Mesenchymal stem cell (in vitro differentiated cells and primary cell): ENCODE results near the gene CCNJL.
"Not testable (repeated sequence)": the region's sequence is repeated elsewhere in the genome, so short reads cannot be mapped to it uniquely, and the experiment has no call there.

Source experiments
- DNase-seq: peaks from one replicate; pipeline ENCODE4 v3.0.0-alpha.2; 2013
- H2AFZ ChIP-seq: one replicate; pipeline ENCODE4 v1.6.1; 2013; ENCODE audit warnings: low read depth, mild to moderate bottlenecking, control low read depth, inconsistent platforms, low read length, moderate library complexity
- H2AK5ac ChIP-seq: 2 replicates; pipeline ENCODE4 v1.6.1; 2013; ENCODE audit warnings: low read length, moderate library complexity, mild to moderate bottlenecking, inconsistent platforms; ENCODE audit not compliant: severe bottlenecking
- H2BK120ac ChIP-seq: one replicate; pipeline ENCODE4 v1.6.1; 2013; ENCODE audit warnings: low read depth, mild to moderate bottlenecking, inconsistent platforms, low read length, moderate library complexity
- H2BK12ac ChIP-seq, 2 experiments: one replicate each; pipeline ENCODE4 v1.6.1; 2013; ENCODE audit warnings: inconsistent platforms in 2 of 2, low read length in 2 of 2, mild to moderate bottlenecking in 2 of 2, moderate library complexity in 2 of 2, control low read depth in 1 of 2
- H2BK15ac ChIP-seq: one replicate; pipeline ENCODE4 v1.6.1; 2013; ENCODE audit warnings: mild to moderate bottlenecking, low read depth, inconsistent platforms; ENCODE audit not compliant: poor library complexity, severe bottlenecking
- H2BK5ac ChIP-seq: 2 replicates; pipeline ENCODE4 v1.6.1; 2013; ENCODE audit warnings: low read depth, mild to moderate bottlenecking, low read length, control low read depth, inconsistent platforms; ENCODE audit not compliant: poor library complexity, severe bottlenecking
- H3K14ac ChIP-seq, 2 experiments: one replicate each; pipeline ENCODE4 v1.6.1; 2013; ENCODE audit warnings: inconsistent platforms in 2 of 2, low read length in 2 of 2, control low read depth in 1 of 2, mild to moderate bottlenecking in 1 of 2, moderate library complexity in 1 of 2
- H3K18ac ChIP-seq, 2 experiments: one replicate each; pipeline ENCODE4 v1.6.1; 2013; ENCODE audit warnings: inconsistent platforms in 2 of 2, low read length in 2 of 2, control low read depth in 1 of 2, low read depth in 1 of 2, mild to moderate bottlenecking in 1 of 2
- H3K23ac ChIP-seq, 2 experiments: one replicate each; pipeline ENCODE4 v1.6.1; 2013; ENCODE audit warnings: inconsistent platforms in 2 of 2, low read length in 2 of 2, mild to moderate bottlenecking in 2 of 2, moderate library complexity in 2 of 2, control low read depth in 1 of 2
- H3K27ac ChIP-seq: 2 replicates; pipeline ENCODE4 v1.5.1; 2013; ENCODE audit warnings: mild to moderate bottlenecking, moderate library complexity, low read length, control low read depth, inconsistent platforms; ENCODE audit not compliant: poor library complexity, severe bottlenecking
- H3K27me3 ChIP-seq, 2 experiments: 2 replicates each; pipeline versions ENCODE4 v1.6.1 to v1.7.0; 2013; ENCODE audit warnings: low read length in 2 of 2, mild to moderate bottlenecking in 2 of 2, moderate library complexity in 2 of 2, control low read depth in 1 of 2, inconsistent platforms in 1 of 2; ENCODE audit not compliant: control insufficient read depth in 1 of 2, insufficient read depth in 1 of 2
- H3K36me3 ChIP-seq, 2 experiments: 2 replicates each; pipeline versions ENCODE4 v1.6.1 to v1.7.0; 2013; ENCODE audit warnings: low read length in 2 of 2, control low read depth in 1 of 2, inconsistent platforms in 1 of 2, low read depth in 1 of 2, mild to moderate bottlenecking in 1 of 2; ENCODE audit not compliant: insufficient read depth in 2 of 2, control insufficient read depth in 1 of 2
- H3K4ac ChIP-seq, 2 experiments: one replicate each; pipeline ENCODE4 v1.6.1; 2013; ENCODE audit warnings: inconsistent platforms in 2 of 2, low read length in 2 of 2, mild to moderate bottlenecking in 2 of 2, moderate library complexity in 2 of 2, control low read depth in 1 of 2, low read depth in 1 of 2
- H3K4me1 ChIP-seq: 2 replicates; pipeline ENCODE4 v1.6.1; 2013; ENCODE audit warnings: low read depth, low read length, control low read depth; ENCODE audit not compliant: control insufficient read depth, insufficient read depth
- H3K4me2 ChIP-seq: 2 replicates; pipeline ENCODE4 v1.6.1; 2013; ENCODE audit warnings: low read length, mild to moderate bottlenecking, inconsistent platforms; ENCODE audit not compliant: poor library complexity, severe bottlenecking
- H3K4me3 ChIP-seq, 2 experiments: 2 replicates each; pipeline versions ENCODE4 v1.5.1 to v1.7.0; 2013; ENCODE audit warnings: low read length in 2 of 2, mild to moderate bottlenecking in 2 of 2, control low read depth in 1 of 2, low read depth in 1 of 2; ENCODE audit not compliant: insufficient read depth in 1 of 2
- H3K79me1 ChIP-seq: replicated peaks from 2 replicates; pipeline ENCODE4 v1.6.1; 2013; ENCODE audit warnings: mild to moderate bottlenecking, control low read depth, low read length, inconsistent platforms; ENCODE audit not compliant: poor library complexity, severe bottlenecking
- H3K9ac ChIP-seq: 2 replicates; pipeline ENCODE4 v1.7.0; 2013; ENCODE audit warnings: mild to moderate bottlenecking, low read length, moderate library complexity
- H3K9me3 ChIP-seq: 2 replicates; pipeline ENCODE4 v1.7.0; 2013; ENCODE audit warnings: mild to moderate bottlenecking, low read length; ENCODE audit not compliant: control insufficient read depth
- H4K8ac ChIP-seq: one replicate; pipeline ENCODE4 v1.6.1; 2013; ENCODE audit warnings: inconsistent platforms, mild to moderate bottlenecking, low read length, moderate library complexity
- H4K91ac ChIP-seq: one replicate; pipeline ENCODE4 v1.6.1; 2013; ENCODE audit warnings: mild to moderate bottlenecking, low read length, inconsistent platforms
- WGBS: methylation state at CpG from one replicate; pipeline ENCODE4 v1.1.7; 2013; ENCODE audit warnings: mixed read lengths; 5-methylcytosine and 5-hydroxymethylcytosine counted together

Gene CCNJL

GRCh38 chr5:160249570-160249969 lies 62.8 kb downstream of the CCNJL start:
- DNase-seq, H2BK5ac ChIP-seq: not testable (repeated sequence)
- WGBS, result no CpG with 5 or more reads among the region's 1 CpG

DNA sequence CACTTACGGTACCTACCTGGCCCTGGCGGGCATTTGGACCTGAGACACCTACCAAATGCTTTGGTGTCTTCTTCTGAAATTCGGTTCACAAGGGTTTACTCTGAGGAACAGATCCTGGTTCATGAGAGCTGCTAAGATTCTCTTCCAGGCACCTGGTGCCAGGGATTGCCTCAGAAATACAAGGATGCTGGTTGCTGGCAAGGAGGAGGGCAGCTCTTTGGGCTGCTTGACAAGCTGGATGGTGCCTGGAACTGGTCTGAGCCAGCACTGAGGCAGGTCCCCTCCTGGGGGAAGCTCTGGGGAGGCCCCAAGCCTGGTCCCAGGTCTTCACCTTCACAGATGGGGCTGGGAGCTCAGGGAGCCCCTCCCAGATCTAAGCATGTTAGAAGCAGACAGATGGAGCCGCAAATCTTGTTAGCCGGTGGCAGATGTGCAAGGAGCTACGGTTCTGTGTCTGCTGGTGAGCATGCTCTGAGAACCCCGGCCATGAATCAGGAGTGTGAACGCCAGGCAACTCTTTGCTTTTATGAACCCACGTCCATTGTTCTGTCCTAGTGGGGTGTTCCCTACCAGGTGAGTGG lies 66.8 kb downstream of the CCNJL start:
- Histone ChIP-seq H2BK5ac (no peak overlapping the region), H3K14ac (no peak overlapping the region)
- 84% methylated on average over 9 of the region's 9 CpGs for WGBS

More at GRCh38 chr5:160249570-160249969, 62.8 kb downstream of the CCNJL start:
- not testable (repeated sequence) for H3K4ac ChIP-seq, H3K27ac ChIP-seq, H2BK12ac ChIP-seq, H3K79me1 ChIP-seq, H2AK5ac ChIP-seq, H2BK15ac ChIP-seq, H3K9ac ChIP-seq, H3K18ac ChIP-seq, H3K9me3 ChIP-seq, H4K8ac ChIP-seq, H2AFZ ChIP-seq, H3K23ac ChIP-seq, H3K14ac ChIP-seq, H3K4me1 ChIP-seq, H3K4me2 ChIP-seq, H2BK120ac ChIP-seq, H4K91ac ChIP-seq, H3K4me3 ChIP-seq
- peaks cover 0 to 28% of the 10 kb centered on the region in 2 experiments for H3K36me3 ChIP-seq
- peaks cover 0 to 17% of the 10 kb centered on the region in 2 experiments for H3K27me3 ChIP-seq

DNA sequence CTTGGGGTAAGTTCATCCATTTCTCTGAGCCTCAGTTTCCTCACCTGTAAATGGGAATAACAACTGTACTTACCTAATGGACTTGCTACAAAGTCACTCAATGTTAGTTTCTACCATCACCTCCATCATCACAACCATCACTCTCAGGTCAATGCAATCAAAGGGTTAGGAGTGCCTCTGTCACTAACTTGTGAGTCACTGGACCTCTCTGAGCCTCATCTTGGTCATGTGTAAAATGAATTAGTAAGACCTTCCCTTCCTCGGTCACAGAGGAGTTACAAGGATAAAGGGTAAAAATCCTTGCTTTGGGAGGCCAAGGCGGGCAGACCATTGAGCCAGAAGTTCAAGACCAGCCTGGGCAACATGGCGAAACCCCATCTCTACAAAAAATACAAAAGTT lies 70.2 kb downstream of the CCNJL start:
- WGBS, result 94% methylated on average over 3 of the region's 3 CpGs

More for the DNA sequence above, 66.8 kb downstream of the CCNJL start:
- Histone ChIP-seq H3K4me1 (no peaks in the 10 kb centered on the region), H2AK5ac (no peak overlapping the region), H3K4me3 (no peak overlapping the region), H3K9me3 (no peaks in the 10 kb centered on the region), H3K36me3 (peaks cover 0 to 3% of the 10 kb centered on the region in 2 experiments), H3K4ac (no peak overlapping the region), H2AFZ (no peak overlapping the region), H2BK15ac (no peak overlapping the region), H4K91ac (no peak overlapping the region), H4K8ac (peak overlapping the region; percentile 15), H3K79me1 (no peaks in the 10 kb centered on the region), H3K27me3 (peaks cover 0 to 17% of the 10 kb centered on the region in 2 experiments), H3K9ac (no peak overlapping the region), H3K18ac (no peak overlapping the region), H3K23ac (no peak overlapping the region), H2BK120ac (peak overlapping the region; percentile 15), H2BK12ac (peak overlapping the region in 1 of 2 experiments; percentile 56), H3K4me2 (no peak overlapping the region), H3K27ac (no peak overlapping the region)
- no peak for DNase-seq

DNA sequence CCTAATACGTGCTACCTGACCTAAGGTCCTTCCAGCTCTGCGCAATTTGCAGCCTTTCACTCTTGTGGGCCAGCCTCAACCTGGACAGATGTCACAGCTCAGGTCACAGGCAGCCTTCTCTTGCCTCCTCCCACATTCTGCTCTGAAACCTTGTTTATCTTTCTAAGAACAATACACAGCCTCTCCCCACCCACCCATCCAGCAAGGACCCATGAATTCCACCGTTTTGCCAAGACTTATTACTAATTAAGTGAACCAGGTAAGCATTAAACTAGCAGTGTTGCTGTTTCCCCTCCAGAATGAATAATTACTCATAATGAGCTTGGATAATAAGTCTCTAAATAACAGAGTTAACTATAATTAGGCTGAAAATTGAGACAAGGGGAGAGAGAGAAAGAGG lies 72.0 kb downstream of the CCNJL start:
- no peak overlapping the region for H2BK120ac ChIP-seq
- WGBS, result 35% methylated on average over 2 of the region's 3 CpGs

More for the DNA sequence above, 70.2 kb downstream of the CCNJL start:
- no peaks in the 10 kb centered on the region for H3K4me1 ChIP-seq
- H3K36me3 ChIP-seq, result no peaks in the 10 kb centered on the region
- no peaks in the 10 kb centered on the region for H3K79me1 ChIP-seq
- no peak overlapping the region for H3K18ac ChIP-seq
- DNase-seq, result no peak
- H3K27me3 ChIP-seq, result peaks cover 0 to 26% of the 10 kb centered on the region in 2 experiments
- H2BK120ac ChIP-seq, result no peak overlapping the region
- no peak overlapping the region for H3K23ac ChIP-seq
- no peak overlapping the region for H3K9ac ChIP-seq
- no peaks in the 10 kb centered on the region for H3K9me3 ChIP-seq
- no peak overlapping the region for H2AK5ac ChIP-seq
- H3K14ac ChIP-seq, result no peak overlapping the region
- H3K27ac ChIP-seq, result no peak overlapping the region
- no peak overlapping the region for H2AFZ ChIP-seq
- H3K4me3 ChIP-seq, result no peak overlapping the region
- H4K91ac ChIP-seq, result no peak overlapping the region
- H2BK5ac ChIP-seq, result no peak overlapping the region
- H3K4me2 ChIP-seq, result no peak overlapping the region
- no peak overlapping the region for H2BK15ac ChIP-seq
- no peak overlapping the region for H2BK12ac ChIP-seq
- H3K4ac ChIP-seq, result no peak overlapping the region
- H4K8ac ChIP-seq, result no peak overlapping the region

More for the DNA sequence above, 72.0 kb downstream of the CCNJL start:
- no peak for DNase-seq
- no peak overlapping the region for H4K91ac ChIP-seq
- H3K79me1 ChIP-seq, result no peaks in the 10 kb centered on the region
- H2BK15ac ChIP-seq, result no peak overlapping the region
- no peak overlapping the region for H2BK5ac ChIP-seq
- H3K36me3 ChIP-seq, result no peaks in the 10 kb centered on the region
- no peak overlapping the region for H3K18ac ChIP-seq
- H3K4me3 ChIP-seq, result no peak overlapping the region
- H3K14ac ChIP-seq, result no peak overlapping the region
- H3K9me3 ChIP-seq, result no peaks in the 10 kb centered on the region
- no peak overlapping the region for H3K4me2 ChIP-seq
- H3K23ac ChIP-seq, result no peak overlapping the region
- peaks cover 0 to 13% of the 10 kb centered on the region in 2 experiments for H3K27me3 ChIP-seq
- H2AK5ac ChIP-seq, result no peak overlapping the region
- no peak overlapping the region for H4K8ac ChIP-seq
- H3K4me1 ChIP-seq, result no peaks in the 10 kb centered on the region
- H2BK12ac ChIP-seq, result no peak overlapping the region
- no peak overlapping the region for H2AFZ ChIP-seq
- no peak overlapping the region for H3K9ac ChIP-seq
- no peak overlapping the region for H3K4ac ChIP-seq
- no peak overlapping the region for H3K27ac ChIP-seq
